Stomach (tissue), 9 donors: Measurements from ENCODE around the gene ZBTB34. TPM values are rescaled to one million over a fixed set of nuclear protein-coding genes. Genes with fewer than 3 reads are reported as not detected.

ENCODE experiments used
- DNase-seq, 2 donors: peaks; one replicate each; pipeline versions ENCODE4 v3.0.0 to v3.0.0-alpha.2; 2013 to 2019
- H3K27ac ChIP-seq, 5 donors: fragments of 200-600 bp in 4 of 5; sonication (generic) in 4 of 5; one replicate each; pipeline ENCODE4 v1.5.1; 2013 to 2019; ENCODE audit warnings: mild to moderate bottlenecking in 1 of 5, moderate library complexity in 1 of 5
- H3K27me3 ChIP-seq, 3 donors: fragments of 200-600 bp; sonication (generic); one replicate each; pipeline ENCODE4 v1.5.1; 2017 to 2019; ENCODE audit warnings: mixed run types in 1 of 3
- H3K36me3 ChIP-seq, 4 donors: fragments of 200-600 bp; sonication (generic); 1 replicate in 3 of 4; 2 replicates in 1 of 4; pipeline ENCODE4 v1.5.1; 2016 to 2019
- H3K4me1 ChIP-seq, 4 donors: fragments of 200-600 bp; sonication (generic); one replicate each; pipeline ENCODE4 v1.5.1; 2016 to 2019
- H3K4me3 ChIP-seq, 4 donors: fragments of 200-600 bp; sonication (generic) in 3 of 4; one replicate each; pipeline ENCODE4 v1.5.1; 2016 to 2019; ENCODE audit warnings: mild to moderate bottlenecking in 1 of 4
- H3K9me3 ChIP-seq, 4 donors: fragments of 200-600 bp; sonication (generic); one replicate each; pipeline ENCODE4 v1.5.1; 2016 to 2019
- EP300 ChIP-seq: sonication (generic); formaldehyde crosslinking; IDR thresholded peaks from one replicate; pipeline ENCODE4 v1.6.1; 2017; ENCODE audit warnings: antibody characterized with exemption
- POLR2A ChIP-seq, 4 donors: fragments of 450-650 bp; IDR thresholded peaks; one replicate each; pipeline ENCODE4 v1.6.1; 2016; ENCODE audit warnings: antibody characterized with exemption in 4 of 4, control low read depth in 2 of 4, mild to moderate bottlenecking in 1 of 4, moderate library complexity in 1 of 4
- POLR2AphosphoS5 ChIP-seq, 3 donors: sonication (generic); formaldehyde crosslinking; IDR thresholded peaks; one replicate each; pipeline ENCODE4 v1.6.1; 2016; ENCODE audit warnings: antibody characterized with exemption in 3 of 3
- WGBS, 5 donors: extraction: QIAGEN DNeasy Blood & Tissue Kit in 3 of 5; methylation state at CpG; one replicate each; pipeline versions ENCODE4 v1.1.5 to v1.1.7; 2013 to 2018; 5-methylcytosine and 5-hydroxymethylcytosine counted together
- intact Hi-C: fragments of 100-400 bp; cut with DNase I; formaldehyde crosslinking; loops from one replicate; pipeline ENCODE4 v1.15.1; 2023; ENCODE audit warnings: low total_unique reads
- polyA plus RNA-seq, 3 donors: library from polyadenylated mRNA; stranded (reverse); fragments of 200-250 nt; gene quantifications; one replicate each; pipeline ENCODE4 v1.2.3, GENCODE V29; 2013
- total RNA-seq, 5 donors: library from RNA; depleted of rRNA; stranded (reverse); fragments of >200 nt; gene quantifications; one replicate each; pipeline versions ENCODE4 v1.1.0 to v1.2.3, GENCODE V29; 2014 to 2016
- TF ChIP-seq, protein P1 (sequence below), 7 experiments: fragments of 450-650 bp in 4 of 7; fragments of 200-600 bp in 3 of 7; sonication (generic) in 3 of 7; IDR thresholded peaks; one replicate each; pipeline ENCODE4 v1.5.1; 2016 to 2019; ENCODE audit warnings: antibody characterized with exemption in 7 of 7, control low read depth in 2 of 7, mild to moderate bottlenecking in 1 of 7
- donor health status: healthy with polysubstance abuse.
- donor health status: Bipolar disorder and iron deficiency.
- donor health status: healthy.

ZBTB34 gene
- total and polyA plus RNA-seq, 8 donors, result 0.92 to 25.7 (median 9.7) TPM

DNA sequence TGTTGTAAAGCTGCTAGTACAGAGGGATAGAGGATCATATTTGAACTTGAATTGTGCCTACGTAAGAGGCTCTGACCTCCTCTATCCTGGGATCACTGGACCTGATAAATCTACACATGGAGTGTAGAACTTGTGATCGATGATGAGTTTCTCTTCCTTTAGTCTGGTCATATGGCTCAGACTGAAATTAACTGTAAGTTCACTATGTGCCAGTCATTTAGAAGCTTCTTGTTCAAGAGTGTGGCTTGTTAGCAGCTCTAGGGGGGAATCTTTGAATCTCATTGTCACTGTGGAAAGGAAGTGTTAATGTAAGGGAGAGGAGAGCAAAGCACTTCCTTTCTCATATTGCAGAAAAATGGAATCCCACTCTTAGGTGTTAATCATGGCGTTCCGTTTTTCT is 12.1 kb downstream of the ZBTB34 start:
- Histone ChIP-seq H3K36me3 (peaks cover 0 to 23% (median 14%) of the 10 kb centered on the region in 4 donors), H3K27ac (no peak overlapping the region), H3K4me3 (no peak overlapping the region), H3K27me3 (no peaks in the 10 kb centered on the region), H3K9me3 (no peaks in the 10 kb centered on the region), H3K4me1 (peaks cover 0 to 29% (median 0%) of the 10 kb centered on the region in 4 donors)
- intact Hi-C loops, result no loop called here
- no peak for TF ChIP-seq EP300
- WGBS, 5 donors, result 77 to 92% (median 79%) methylated on average over 4 of the region's 4 CpGs
- no peak for DNase-seq

DNA sequence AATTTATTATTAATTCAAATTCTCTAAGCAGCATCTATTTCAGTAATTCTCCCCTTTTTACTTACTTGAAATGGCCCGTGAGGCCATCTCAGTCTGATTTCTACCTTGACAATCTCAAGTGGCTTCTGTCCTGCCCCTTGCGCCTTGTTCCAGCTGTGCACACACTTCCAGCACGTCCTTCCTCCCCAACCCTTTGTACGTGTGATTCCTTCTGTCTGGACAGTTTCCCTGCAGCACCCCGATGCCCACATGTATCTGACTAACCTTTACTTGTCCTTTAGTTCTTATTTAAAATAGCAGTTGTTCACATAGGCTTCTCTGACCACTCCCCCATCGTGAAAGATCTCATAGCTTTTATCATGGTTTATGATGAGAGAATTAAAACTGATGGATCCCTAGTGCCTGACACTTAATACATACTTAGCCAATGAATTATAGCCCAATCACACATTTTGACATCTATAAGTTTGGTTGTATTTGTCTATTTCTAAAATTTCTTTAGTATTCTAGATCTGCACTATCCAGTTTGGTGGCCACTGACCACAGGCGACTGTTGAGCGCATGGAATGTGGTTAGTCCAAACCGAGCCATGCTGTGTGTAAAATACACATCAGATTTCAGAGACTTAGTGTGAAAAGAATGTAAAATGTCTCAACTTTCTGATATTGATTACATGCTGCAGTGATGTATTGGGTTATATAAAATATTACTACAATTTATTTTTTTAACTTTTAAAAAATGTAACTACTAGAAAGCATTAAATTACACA is 14.3 kb downstream of the ZBTB34 start:
- no peak for DNase-seq
- 61 to 70% (median 67%) methylated on average over 9 of the region's 9 CpGs for WGBS, 5 donors

DNA sequence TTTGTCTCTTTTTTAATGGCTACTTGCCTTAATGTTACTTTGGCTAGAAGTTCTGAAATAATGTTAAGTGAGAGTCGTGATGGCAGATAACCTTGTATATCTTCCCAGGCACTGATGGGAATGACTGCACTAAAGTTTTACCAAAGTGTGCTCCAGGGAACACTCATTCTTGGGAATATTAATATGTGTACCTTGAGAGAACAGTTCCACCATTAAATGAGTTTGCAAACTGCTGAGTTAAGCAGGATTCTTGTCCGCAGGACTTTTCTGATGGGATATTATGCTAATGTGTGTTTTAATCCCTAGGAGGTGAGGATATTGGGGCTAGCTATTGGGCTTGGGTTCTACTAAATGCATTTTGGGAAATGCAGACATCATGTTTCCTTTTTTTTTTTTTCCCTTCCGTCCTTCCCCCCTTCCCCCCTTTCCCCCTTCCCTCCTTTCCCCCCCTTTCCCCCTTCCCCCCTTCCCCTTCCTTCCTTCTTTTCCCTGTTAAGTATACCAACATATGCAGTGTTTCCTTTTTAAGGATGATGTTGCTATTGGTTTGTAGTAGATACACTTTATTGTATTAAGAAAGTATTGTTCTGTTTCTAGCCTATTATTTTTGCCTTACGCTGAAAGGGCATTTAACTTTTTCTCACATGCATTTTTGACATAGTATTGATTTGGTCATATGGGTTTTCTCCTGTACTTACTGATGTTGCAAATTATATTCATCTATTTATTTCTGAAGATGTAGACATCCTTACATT is 15.5 kb downstream of the ZBTB34 start:
- TF ChIP-seq POLR2AphosphoS5 (IDR thresholded peaks at IDR 0.05) (no peak), POLR2A (IDR thresholded peaks at IDR 0.05) (no peak), EP300 (no peak)
- TF ChIP-seq, protein P1, sequence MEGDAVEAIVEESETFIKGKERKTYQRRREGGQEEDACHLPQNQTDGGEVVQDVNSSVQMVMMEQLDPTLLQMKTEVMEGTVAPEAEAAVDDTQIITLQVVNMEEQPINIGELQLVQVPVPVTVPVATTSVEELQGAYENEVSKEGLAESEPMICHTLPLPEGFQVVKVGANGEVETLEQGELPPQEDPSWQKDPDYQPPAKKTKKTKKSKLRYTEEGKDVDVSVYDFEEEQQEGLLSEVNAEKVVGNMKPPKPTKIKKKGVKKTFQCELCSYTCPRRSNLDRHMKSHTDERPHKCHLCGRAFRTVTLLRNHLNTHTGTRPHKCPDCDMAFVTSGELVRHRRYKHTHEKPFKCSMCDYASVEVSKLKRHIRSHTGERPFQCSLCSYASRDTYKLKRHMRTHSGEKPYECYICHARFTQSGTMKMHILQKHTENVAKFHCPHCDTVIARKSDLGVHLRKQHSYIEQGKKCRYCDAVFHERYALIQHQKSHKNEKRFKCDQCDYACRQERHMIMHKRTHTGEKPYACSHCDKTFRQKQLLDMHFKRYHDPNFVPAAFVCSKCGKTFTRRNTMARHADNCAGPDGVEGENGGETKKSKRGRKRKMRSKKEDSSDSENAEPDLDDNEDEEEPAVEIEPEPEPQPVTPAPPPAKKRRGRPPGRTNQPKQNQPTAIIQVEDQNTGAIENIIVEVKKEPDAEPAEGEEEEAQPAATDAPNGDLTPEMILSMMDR (IDR thresholded peaks at IDR 0.05), result no peak
- intact Hi-C loops, result no loop called here
- Histone ChIP-seq H3K4me3 (no peak overlapping the region), H3K36me3 (peaks cover 14 to 40% (median 27%) of the 10 kb centered on the region in 4 donors), H3K9me3 (no peaks in the 10 kb centered on the region), H3K27me3 (no peaks in the 10 kb centered on the region), H3K27ac (no peak overlapping the region), H3K4me1 (peaks cover 0 to 8% (median 0%) of the 10 kb centered on the region in 4 donors)
- DNase-seq, result no peak
- WGBS, 5 donors, result 69 to 81% (median 75%) methylated on average over 4 of the region's 4 CpGs

More for the DNA sequence above, 14.3 kb downstream of the ZBTB34 start:
- Histone ChIP-seq H3K27me3 (no peaks in the 10 kb centered on the region), H3K36me3 (peaks cover 4 to 27% (median 15%) of the 10 kb centered on the region in 4 donors), H3K9me3 (no peaks in the 10 kb centered on the region), H3K4me1 (peaks cover 0 to 8% (median 0%) of the 10 kb centered on the region in 4 donors), H3K4me3 (no peak overlapping the region), H3K27ac (no peak overlapping the region)
- intact Hi-C loops, result no loop called here
- TF ChIP-seq EP300, result no peak
- no peak for TF ChIP-seq POLR2A (IDR thresholded peaks at IDR 0.05)
- TF ChIP-seq, protein P1 (IDR thresholded peaks at IDR 0.05), result no peak
- no peak for TF ChIP-seq POLR2AphosphoS5 (IDR thresholded peaks at IDR 0.05)

DNA sequence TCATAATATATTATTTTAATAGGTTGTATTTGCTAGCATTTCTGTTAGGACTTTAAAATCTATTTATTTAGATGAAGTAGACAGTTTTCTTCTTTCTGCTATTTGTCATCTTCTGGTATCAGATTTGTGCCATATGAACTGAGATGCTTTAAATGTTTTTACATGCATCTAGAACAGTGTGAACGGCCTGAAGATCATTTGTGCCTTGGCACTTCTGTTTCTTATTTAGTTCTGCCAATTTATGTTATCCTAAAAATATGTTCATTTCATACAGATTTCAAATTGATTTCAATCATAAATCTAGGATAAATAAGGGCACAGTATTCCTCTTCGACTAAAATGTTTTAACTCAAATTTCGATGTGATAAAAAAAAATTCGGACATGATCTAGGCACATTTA is 16.1 kb downstream of the ZBTB34 start:
- TF ChIP-seq POLR2AphosphoS5 (IDR thresholded peaks at IDR 0.05), result no peak
- TF ChIP-seq, protein P1 (IDR thresholded peaks at IDR 0.05), result no peak
- no peak for TF ChIP-seq POLR2A (IDR thresholded peaks at IDR 0.05)
- TF ChIP-seq EP300, result no peak
- WGBS, 5 donors, result 84 to 92% (median 87%) methylated on average over 4 of the region's 4 CpGs
- intact Hi-C loops, result no loop called here

More for the DNA sequence above, 16.1 kb downstream of the ZBTB34 start:
- Histone ChIP-seq H3K27ac (no peak overlapping the region), H3K4me3 (no peak overlapping the region), H3K27me3 (no peaks in the 10 kb centered on the region), H3K4me1 (peaks cover 0 to 8% (median 0%) of the 10 kb centered on the region in 4 donors), H3K9me3 (no peaks in the 10 kb centered on the region), H3K36me3 (peaks cover 14 to 45% (median 31%) of the 10 kb centered on the region in 4 donors)
- no peak for DNase-seq
